Fibroblast of the aortic adventitia (primary cell): Measurements from ENCODE around the gene PLEKHG1. TPM values are rescaled to one million over a fixed set of nuclear protein-coding genes. Genes with fewer than 3 reads are reported as not detected.

Experiments
- DNase-seq: peaks from one replicate; pipeline ENCODE4 v3.0.0-alpha.2; 2010; ENCODE audit warnings: low read depth
- H3K4me3 ChIP-seq: 2 replicates; pipeline ENCODE4 v1.5.1; 2011; ENCODE audit warnings: low read depth, mild to moderate bottlenecking, control low read depth, low read length, moderate library complexity
- CTCF ChIP-seq: IDR thresholded peaks from 2 replicates; pipeline ENCODE4 v1.5.1; 2011; ENCODE audit warnings: mild to moderate bottlenecking, low read length, control low read depth, inconsistent platforms; ENCODE audit not compliant: insufficient read depth
- total RNA-seq: library from RNA; depleted of rRNA; stranded (reverse); fragments of >200 nt; gene quantifications from 2 replicates; pipeline ENCODE4 v1.2.3, GENCODE V29; 2012; ENCODE audit warnings: low replicate concordance

PLEKHG1 gene
- total RNA-seq, 1 donor: 3.7 TPM

- DNase-seq: no peak
- no peak for TF ChIP-seq CTCF
- H3K4me3 ChIP-seq: no peak overlapping the region
These were observed 35.2 kb downstream of the PLEKHG1 start for GRCh38 chr6:150634964-150635292.

GRCh38 chr6:150635906-150636514 lies 36.3 kb downstream of the PLEKHG1 start:
- H3K4me3 ChIP-seq: no peak overlapping the region
- no peak for DNase-seq
- no peak for TF ChIP-seq CTCF

- TF ChIP-seq CTCF: no peak
- DNase-seq: no peak
- H3K4me3 ChIP-seq: no peak overlapping the region
These were observed 37.1 kb downstream of the PLEKHG1 start for GRCh38 chr6:150636808-150637207.

- DNase-seq: no peak
- TF ChIP-seq CTCF: no peak
- H3K4me3 ChIP-seq: no peak overlapping the region
These were observed 37.6 kb downstream of the PLEKHG1 start for GRCh38 chr6:150637266-150637665.

GRCh38 chr6:150638267-150638666 lies 38.6 kb downstream of the PLEKHG1 start:
- no peak for TF ChIP-seq CTCF
- DNase-seq: no peak
- H3K4me3 ChIP-seq: no peak overlapping the region

- DNase-seq: no peak
- no peak for TF ChIP-seq CTCF
- H3K4me3 ChIP-seq: no peak overlapping the region
These were observed 39.1 kb downstream of the PLEKHG1 start for GRCh38 chr6:150638765-150639164.

GRCh38 chr6:150639823-150640331 lies 40.2 kb downstream of the PLEKHG1 start:
- TF ChIP-seq CTCF: no peak
- no peak overlapping the region for H3K4me3 ChIP-seq
- DNase-seq: no peak
